Ureter (tissue), 1 donor: ENCODE data around the gene OR13A1. TPM values are rescaled to one million over a fixed set of nuclear protein-coding genes. Genes with fewer than 3 reads are reported as not detected.
"Not testable (repeated sequence)": the region's sequence is repeated elsewhere in the genome, so short reads cannot be mapped to it uniquely, and the experiment has no call there.

ENCODE experiments used
- DNase-seq: peaks from one replicate; pipeline ENCODE4 v3.0.0-alpha.2; 2020; ENCODE audit warnings: low spot score
- total RNA-seq: library from RNA; stranded (reverse); gene quantifications from one replicate; pipeline ENCODE4 v1.2.4, GENCODE V29; 2023
- donor health status: DM: yes; HTN: yes; CAD: no.

OR13A1 gene, protein sequence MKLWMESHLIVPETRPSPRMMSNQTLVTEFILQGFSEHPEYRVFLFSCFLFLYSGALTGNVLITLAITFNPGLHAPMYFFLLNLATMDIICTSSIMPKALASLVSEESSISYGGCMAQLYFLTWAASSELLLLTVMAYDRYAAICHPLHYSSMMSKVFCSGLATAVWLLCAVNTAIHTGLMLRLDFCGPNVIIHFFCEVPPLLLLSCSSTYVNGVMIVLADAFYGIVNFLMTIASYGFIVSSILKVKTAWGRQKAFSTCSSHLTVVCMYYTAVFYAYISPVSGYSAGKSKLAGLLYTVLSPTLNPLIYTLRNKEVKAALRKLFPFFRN
- 1.4 TPM for total RNA-seq

DNA sequence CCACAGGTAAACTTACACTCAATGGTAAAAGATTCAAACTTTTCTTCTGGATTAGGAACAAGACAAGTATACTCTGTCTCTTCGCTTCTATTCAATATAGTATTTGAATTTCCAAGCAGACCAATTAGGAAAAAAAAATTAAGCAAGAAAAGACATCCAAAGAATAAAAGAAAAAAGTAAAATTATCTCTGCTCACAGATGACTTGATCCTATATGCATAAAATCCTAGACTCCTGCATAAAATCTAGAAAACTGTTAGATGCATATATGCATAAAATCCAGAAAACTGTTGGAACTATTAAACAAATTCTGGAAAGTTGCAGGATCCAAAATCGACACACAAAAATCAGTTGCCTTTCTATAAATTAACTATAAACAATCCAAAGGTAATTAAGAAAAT lies at the start of gene OR13A1:
OR13A1 (minus strand) TSS at position 101 of the 400 bp plus-strand sequence. CDS start 11,186 bp downstream, outside the sequence.
- no peak for DNase-seq

DNA sequence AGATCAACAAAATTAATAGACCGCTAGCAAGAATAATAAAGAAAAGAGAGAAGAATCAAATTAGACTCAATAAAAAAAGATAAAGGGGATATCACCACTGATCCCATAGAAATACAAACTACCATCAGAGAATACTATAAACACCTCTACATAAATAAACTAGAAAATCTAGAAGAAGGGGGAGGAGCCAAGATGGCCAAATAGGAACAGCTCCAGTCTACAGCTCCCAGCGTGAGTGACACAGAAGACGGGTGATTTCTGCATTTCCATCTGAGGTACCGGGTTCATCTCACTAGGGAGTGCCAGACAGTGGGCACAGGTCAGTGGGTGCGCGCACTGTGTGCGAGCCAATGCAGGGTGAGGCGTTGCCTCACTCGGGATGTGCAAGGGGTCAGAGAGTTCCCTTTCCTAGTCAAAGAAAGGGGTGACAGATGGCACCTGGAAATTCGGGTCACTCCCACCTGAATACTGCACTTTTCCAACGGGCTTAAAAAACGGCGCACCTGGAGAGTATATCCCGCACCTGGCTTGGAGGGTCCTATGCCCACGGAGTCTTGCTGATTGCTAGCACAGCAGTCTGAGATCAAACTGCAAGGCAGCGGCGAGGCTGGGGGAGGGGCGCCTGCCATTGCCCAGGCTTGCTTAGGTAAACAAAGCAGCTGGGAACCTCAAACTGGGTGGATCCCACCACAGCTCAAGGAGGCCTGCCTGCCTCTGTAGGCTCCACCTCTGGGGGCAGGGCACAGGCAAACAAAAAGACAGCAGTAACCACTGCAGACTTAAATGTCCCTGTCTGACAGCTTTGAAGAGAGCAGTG lies 46.8 kb upstream of the OR13A1 start:
- DNase-seq, result peak; percentile 70

DNA sequence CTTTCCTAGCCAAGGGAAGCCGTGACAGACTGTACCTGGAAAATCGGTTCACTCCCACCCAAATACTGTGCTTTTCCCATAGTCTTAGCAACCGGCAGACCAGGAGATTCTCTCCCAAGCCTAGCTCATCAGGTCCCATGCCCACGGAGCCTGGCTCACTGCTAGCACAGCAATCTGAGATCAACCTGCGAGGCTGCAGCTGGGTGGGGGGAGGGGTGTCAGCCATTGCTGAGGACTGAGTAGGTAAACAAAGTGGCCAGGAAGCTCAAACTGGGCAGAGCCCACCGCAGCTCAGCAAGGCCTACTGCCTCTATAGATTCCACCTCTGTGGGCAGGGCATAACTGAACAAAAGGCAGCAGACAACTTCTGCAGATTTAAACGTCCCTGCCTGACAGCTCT lies 43.6 kb upstream of the OR13A1 start:
- not testable (repeated sequence) for DNase-seq

DNA sequence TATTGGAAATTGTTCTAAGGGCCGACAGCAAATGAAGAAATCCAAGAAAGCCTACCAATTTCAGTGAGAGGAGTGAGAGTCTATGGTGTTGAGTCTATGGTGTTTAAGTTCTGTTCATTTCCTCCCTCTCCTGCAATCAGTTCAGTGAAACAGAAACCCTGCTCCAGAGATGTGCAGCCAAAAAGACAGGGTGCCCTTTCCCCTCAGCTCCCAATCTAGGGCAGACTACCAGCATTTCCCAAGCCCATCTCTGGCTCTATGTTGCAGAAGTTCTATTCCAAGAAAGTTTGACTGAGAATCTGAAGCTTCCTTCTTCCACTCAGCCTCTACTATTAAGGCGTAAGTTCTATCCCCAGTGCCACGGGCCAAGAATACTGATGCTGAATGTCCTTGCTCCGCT lies 40.1 kb upstream of the OR13A1 start:
- no peak for DNase-seq

DNA sequence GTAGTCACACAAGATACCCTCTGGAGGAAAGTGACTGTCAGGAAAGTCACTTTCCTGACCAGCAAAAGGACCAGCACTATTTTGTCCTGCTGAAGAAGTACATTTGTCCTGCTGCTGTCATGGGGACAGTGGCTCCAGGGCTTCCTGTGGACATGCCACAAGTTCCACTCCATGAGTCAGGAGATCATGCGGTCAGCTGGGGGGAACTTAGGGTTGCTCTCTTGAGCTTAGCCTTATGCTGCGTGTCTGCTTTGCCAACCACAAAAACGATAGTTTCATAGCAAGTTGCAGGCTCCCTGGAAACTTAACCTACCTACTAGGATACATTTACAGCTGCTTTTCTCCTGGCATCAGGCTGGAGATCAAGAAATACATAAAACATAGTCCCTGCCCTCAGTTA lies 38.9 kb upstream of the OR13A1 start:
- no peak for DNase-seq

DNA sequence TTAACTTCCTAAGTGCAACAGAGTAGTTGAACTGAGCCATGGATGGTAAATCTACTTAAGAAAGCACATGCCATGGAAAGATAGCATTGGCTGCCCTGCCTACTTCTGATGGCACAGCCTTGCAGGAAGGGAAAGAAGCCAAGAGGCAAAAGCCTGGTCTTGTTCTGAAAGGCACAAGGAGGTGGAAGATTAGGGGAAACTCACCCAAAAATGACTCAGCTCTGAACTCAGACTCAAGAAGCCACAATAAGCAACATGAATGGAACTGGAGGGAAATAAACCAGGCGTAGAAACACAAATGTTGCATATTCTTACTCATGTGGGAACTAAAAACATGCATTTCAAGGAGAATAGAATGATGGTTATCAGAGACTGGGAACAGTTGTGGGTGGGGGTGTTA lies 37.8 kb upstream of the OR13A1 start:
- no peak for DNase-seq

DNA sequence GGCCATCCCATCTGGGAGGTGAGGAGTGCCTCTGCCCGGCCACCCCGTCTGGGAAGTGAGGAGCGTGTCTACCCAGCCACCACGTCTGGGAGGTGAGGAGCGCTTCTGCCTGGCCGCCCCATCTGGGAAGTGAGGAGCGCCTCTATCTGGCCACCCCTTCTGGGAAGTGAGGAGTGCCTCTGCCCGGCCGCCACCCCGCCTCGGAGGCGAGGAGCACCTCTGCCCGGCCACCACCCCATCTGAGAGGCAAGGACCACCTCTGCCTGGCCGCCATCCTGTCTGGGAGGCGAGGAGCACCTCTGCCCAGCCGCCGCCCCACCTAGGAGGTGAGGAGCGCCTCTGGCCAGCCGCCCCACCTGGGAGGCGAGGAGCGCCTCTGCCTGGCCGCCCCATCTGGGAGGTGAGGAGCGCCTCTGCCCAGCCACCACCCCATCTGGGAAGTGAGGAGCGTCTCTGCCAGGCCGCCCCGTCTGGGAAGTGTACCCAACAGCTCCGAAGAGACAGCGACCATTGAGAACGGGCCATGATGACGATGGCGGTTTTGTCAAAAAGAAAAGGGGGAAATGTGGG lies 32.9 kb upstream of the OR13A1 start:
- not testable (repeated sequence) for DNase-seq

DNA sequence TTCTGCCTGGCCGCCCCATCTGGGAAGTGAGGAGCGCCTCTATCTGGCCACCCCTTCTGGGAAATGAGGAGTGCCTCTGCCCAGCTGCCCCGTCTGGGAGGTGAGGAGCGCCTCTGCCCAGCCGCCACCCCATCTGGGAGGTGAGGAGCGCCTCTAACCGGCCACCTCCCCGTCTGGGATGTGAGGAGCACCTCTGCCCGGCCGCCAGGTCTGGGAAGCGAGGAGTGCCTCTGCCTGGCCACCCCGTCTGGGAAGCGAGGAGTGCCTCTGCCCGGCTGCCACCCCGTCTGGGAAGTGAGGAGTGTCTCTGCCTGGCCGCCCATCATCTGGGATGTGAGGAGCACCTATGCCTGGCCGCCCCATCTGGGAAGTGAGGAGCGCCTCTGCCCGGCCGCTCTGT lies 32.1 kb upstream of the OR13A1 start:
- not testable (repeated sequence) for DNase-seq

DNA sequence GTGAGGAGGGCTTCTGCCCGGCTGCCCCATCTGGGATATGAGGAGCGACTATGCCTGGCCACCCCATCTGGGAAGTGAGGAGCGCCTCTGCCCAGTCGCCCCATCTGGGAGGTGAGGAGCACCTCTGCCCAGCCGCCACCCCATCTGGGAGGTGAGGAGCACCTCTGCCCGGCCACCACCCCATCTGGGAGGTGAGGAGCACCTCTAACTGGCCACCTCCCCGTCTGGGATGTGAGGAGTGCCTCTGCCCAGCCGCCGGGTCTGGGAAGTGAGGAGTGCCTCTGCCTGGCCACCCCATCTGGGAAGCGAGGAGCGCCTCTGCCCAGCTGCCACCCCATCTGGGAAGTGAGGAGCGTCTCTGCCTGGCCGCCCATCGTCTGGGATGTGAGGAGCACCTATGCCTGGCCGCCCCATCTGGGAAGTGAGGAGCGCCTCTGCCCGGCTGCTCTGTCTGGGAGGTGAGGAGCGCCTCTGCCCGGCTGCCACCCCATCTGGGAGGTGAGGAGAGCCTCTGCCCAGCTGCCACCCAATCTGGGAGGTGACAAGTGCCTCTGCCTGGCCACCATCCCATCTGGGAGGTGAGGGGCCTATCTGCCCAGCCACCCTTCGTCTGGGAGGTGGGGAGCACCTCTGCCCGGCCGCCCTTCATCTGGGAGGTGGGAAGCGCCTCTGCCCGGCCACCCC lies 31.4 kb upstream of the OR13A1 start:
- DNase-seq, result not testable (repeated sequence)

DNA sequence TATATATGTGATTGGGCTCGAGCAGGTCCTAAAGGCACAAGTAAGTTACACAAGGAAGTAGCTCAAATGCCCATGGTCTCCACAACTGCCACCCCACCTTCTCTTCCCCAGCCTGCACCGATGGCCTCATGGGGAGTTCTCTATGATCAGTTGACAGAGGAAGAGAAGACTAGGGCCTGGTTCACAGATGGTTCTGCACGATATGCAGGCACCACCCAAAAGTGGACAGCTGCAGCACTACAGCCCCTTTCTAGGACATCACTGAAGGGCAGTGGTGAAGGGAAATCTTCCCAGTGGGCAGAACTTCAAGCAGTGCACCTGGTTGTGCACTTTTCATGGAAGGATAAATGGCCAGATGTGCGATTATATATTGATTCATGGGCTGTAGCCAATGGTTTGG lies 25.0 kb upstream of the OR13A1 start:
- not testable (repeated sequence) for DNase-seq

DNA sequence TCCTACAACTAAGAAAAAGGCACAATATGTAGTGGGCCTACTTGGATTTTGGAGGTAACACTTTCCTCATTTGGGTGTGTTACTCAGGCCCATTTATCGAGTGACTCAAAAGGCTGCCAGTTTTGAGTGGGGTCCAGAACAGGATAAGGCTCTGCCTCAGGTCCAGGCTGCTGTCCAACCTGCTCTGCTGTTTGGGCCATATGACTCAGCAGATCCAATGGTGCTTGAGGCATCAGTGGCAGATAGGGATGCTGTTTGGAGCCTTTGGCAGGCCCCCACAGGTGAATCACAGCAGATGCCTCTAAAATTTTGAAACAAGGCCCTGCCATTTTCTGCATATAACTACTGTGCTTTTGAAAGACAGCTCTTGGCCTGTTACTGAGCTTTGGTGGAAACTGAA lies 24.5 kb upstream of the OR13A1 start:
- no peak for DNase-seq

DNA sequence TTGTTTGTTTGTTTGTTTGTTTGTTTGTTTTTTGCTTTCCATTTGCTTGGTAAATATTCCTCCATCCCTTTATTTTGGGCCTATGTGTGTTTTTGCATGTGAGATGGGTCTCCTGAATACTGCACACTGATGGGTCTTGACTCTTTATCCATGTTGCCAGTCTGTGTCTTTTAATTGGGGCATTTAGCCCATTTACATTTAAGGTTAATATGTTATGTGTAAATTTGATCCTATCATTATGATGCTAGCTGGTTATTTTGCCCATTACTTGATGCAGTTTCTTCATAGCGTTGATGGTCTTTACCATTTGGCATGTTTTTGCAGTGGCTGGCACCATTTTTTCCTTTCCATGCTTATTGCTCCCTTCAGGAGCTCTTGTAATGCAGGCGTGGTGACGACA lies 16.4 kb upstream of the OR13A1 start:
- DNase-seq, result not testable (repeated sequence)

DNA sequence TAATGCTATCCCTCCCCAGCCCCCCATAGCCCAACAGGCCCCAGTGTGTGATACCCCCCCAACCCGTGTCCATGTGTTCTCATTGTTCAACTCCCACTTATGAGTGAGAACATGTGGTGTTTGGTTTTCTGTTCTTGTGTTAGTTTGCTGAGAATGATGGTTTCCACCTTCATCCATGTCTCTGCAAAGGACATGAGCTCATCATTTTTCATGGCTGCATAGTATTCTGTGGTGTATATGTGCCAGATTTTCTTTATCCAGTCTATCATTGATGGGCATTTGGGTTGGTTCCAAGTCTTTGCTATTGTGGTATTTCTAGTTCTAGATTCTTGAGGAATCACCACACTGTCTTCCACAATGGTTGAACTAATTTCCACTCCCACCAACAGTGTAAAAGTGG lies 11.5 kb upstream of the OR13A1 start:
- not testable (repeated sequence) for DNase-seq

DNA sequence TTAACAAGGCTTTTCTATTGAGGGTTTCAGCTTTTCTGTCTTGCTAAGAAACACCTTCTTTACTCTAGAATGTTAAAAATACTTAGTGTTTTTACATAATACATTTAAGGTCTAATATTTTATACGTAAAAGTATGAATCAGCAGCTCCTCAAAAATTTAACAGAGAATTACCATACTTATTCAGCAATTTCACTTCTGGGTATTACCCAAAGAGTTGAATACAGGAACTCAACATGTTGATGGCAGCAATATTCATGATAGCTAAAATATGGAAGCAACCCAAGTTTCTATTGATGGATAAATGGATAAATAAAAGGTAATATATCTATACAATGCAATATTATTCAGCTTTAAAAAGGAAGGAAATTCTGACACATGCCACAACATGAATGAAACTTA lies 9.7 kb upstream of the OR13A1 start:
- DNase-seq, result no peak

DNA sequence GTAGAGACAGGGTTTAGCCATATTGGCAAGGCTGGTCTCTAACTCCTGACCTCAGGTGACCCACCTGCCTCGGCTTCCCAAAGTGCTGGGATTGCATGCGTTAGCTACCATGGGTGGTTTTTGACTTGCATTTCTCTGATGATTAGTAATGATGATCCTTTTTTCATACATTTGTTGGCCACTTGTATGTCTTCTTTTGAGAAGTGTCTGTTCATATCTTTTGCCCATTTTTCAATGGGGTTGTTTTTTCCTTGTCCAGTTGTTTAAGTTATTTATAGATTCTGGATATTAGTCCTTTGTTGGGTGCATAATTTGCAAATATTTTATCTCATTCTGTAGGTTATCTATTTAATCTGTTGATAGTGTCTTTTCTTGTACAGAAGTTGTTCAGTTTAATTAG lies 4.3 kb upstream of the OR13A1 start:
- DNase-seq, result no peak

DNA sequence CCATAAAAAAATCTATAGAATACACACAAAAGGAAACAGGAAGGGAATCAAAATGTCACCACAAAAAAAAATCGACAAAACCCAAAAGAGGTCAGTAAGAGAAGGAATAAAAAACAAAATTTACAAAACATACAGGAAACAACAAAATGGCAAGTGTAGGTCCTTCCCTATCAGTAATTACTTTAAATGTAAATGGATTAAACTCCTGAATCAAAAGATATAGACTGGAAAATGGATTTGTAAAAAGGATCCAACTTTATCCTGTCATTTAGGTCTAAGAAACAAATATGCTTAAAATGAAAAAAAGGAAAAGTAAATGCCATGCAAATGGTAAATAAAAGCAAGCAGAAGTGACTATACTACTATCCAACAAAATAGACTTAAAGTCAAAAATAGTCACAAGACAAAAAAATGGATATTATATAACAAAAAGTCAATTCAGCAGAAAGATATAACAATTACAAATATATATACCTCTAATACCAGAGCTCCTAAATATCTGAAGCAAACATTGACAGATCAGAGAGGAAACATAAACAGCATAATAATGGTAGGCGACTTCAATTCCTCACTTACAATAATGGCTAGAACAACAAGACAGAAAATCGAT lies 2.0 kb downstream of the OR13A1 start:
- no peak for DNase-seq

DNA sequence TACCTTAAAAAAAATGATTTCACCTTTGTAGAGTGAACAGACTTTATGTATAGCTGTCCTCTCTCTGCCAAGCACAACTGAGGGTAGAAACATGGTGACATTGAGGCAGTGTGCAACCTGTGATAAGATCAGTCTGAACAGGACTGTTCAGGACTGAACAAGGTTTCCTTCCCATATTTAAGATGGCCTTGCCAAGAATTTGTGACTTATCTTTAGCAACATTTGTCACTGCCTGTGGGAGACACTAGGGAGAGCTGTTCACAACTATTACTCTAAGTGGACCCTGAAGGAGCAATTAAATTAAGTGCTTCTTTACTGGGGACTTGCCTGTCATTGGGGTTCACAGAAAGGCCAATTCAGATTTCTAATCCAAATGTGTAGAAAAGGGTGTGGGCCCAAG lies 6.7 kb downstream of the OR13A1 start:
- DNase-seq, result no peak

DNA sequence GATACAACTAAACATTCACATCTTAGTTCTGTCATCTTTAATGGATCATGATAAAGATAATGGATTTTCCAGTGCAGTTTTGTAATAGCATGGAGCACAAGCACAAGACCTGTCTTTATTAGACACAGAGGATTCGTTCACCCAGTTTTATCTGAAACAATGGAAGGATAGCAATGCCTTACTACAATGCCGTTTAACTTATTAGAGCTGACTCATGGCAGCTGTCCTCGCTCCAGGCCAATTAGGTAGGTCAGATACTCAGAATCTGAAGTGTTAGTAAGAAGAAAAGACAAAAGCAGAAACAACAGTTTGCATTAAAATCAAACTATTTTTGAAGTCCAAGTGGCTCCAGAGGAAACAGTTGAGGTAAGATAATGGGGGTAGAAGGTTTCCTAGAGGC lies 12.8 kb downstream of the OR13A1 start:
- no peak for DNase-seq

DNA sequence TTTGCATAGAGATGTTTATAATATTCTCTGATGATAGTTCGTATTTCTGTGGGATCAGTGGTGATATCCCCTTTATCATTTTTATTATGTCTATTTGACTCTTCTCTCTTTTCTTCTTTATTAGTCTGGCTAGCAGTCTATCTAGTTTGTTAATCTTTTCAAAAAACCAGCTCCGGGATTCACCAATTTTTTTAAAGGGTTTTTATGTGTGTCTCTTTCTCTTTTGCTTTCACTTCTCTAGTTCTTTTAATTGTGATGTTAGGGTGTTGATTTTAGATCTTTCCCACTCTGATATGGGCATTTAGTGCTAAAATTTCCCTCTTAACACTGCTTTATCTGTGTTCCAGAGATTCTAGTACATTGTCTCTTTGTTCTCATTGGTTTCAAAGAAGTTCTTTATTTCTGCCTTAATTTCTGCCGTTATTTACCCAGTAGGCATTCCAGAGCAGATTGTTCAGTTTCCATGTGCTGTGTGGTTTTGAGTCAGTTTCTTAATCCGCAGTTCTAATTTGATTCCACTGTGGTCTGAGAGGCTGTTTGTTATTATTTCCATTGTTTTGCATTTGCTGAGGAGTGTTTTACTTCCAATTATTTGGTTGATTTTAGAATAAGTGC lies 17.0 kb downstream of the OR13A1 start:
- DNase-seq, result not testable (repeated sequence)

DNA sequence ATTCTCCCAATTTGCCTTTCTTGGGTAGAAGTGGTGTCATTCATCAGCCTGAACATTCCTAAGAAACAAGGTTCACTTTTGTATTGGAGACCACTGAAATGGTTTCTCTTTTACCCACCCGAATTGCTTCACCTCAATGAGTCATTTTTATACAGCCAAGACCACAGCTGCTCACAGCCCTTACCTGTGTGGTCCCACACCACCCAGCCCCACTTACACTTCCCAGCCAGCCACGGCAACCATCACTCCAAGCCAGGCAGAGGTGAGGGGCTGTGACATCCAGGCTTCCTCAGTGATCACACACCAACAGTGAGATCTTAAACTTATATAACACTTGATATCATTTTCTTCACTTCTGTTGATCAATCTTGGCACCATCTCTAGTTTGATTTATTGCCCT lies 20.7 kb downstream of the OR13A1 start:
- DNase-seq, result no peak

DNA sequence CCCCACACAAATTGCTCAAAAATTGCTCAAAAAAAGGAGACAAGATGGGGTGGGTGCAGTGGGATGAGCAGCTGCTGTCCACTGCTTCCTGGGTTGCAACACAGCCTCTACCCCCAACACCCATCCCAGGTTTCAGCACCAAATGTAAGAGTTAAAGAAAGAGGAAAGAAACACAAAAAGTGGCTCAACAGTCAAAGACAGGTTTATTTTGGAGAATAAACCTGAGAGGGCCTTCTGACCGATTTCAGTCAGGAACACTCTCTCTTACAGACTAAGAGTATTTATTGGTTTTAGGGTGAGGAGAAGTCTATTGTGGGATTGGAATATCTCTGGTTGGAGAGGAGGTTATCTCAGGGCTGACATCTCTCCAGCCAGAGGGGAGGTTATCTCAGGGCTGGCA lies 28.4 kb downstream of the OR13A1 start:
- DNase-seq, result no peak
